GM23248 (cell line): Measurements from ENCODE around the gene WDR76. TPM values are rescaled to one million over a fixed set of nuclear protein-coding genes. Genes with fewer than 3 reads are reported as not detected.
"Not testable (repeated sequence)": the region's sequence is repeated elsewhere in the genome, so short reads cannot be mapped to it uniquely, and the experiment has no call there.

Experiments used
- DNase-seq: peaks from one replicate; pipeline ENCODE4 v3.0.0-alpha.2; 2015
- H2AFZ ChIP-seq: fragments of 200-600 bp; sonication (generic); 2 replicates; pipeline ENCODE4 v1.6.1; 2016; ENCODE audit warnings: antibody characterized with exemption
- H3F3A ChIP-seq: fragments of 200-600 bp; sonication (generic); 2 replicates; pipeline ENCODE4 v1.6.1; 2016; ENCODE audit warnings: mild to moderate bottlenecking, antibody characterized with exemption, mixed run types; ENCODE audit not compliant: insufficient read depth
- H3K27ac ChIP-seq: fragments of 200-600 bp; sonication (generic); 2 replicates; pipeline ENCODE4 v1.5.1; 2016; ENCODE audit warnings: mild to moderate bottlenecking
- H3K27me3 ChIP-seq: fragments of 200-600 bp; sonication (generic); replicated peaks from 2 replicates; pipeline ENCODE4 v1.6.1; 2016; ENCODE audit warnings: mild to moderate bottlenecking; ENCODE audit not compliant: insufficient read depth
- H3K36me3 ChIP-seq: fragments of 200-600 bp; sonication (generic); 2 replicates; pipeline ENCODE4 v1.6.1; 2016; ENCODE audit warnings: low read depth, mild to moderate bottlenecking
- H3K4me1 ChIP-seq: fragments of 200-600 bp; sonication (generic); 2 replicates; pipeline ENCODE4 v1.6.1; 2016; ENCODE audit warnings: mild to moderate bottlenecking; ENCODE audit not compliant: insufficient read depth
- H3K4me2 ChIP-seq: fragments of 200-600 bp; sonication (generic); one replicate; pipeline ENCODE4 v1.6.1; 2016; ENCODE audit warnings: mild to moderate bottlenecking; ENCODE audit not compliant: unreplicated experiment
- H3K4me3 ChIP-seq: fragments of 200-600 bp; sonication (generic); 2 replicates; pipeline ENCODE4 v1.5.1; 2016; ENCODE audit warnings: mild to moderate bottlenecking
- H3K79me2 ChIP-seq: fragments of 200-600 bp; sonication (generic); 2 replicates; pipeline ENCODE4 v1.6.1; 2016; ENCODE audit warnings: mild to moderate bottlenecking; ENCODE audit not compliant: insufficient read depth
- H3K9ac ChIP-seq: fragments of 200-600 bp; sonication (generic); 2 replicates; pipeline ENCODE4 v1.6.1; 2016; ENCODE audit warnings: mild to moderate bottlenecking
- H3K9me2 ChIP-seq: fragments of 200-600 bp; sonication (generic); 2 replicates; pipeline ENCODE4 v1.6.1; 2016; ENCODE audit warnings: mixed run types, mild to moderate bottlenecking, moderate library complexity; ENCODE audit not compliant: insufficient read depth
- H3K9me3 ChIP-seq: fragments of 200-600 bp; sonication (generic); one replicate; pipeline ENCODE4 v1.6.1; 2017; ENCODE audit warnings: low read depth
- H4K20me1 ChIP-seq: fragments of 200-600 bp; sonication (generic); 2 replicates; pipeline ENCODE4 v1.6.0; 2016; ENCODE audit not compliant: insufficient read depth
- EZH2 ChIP-seq: fragments of 200-600 bp; sonication (generic); IDR thresholded peaks from 2 replicates; pipeline ENCODE4 v1.6.1; 2018; ENCODE audit warnings: antibody characterized with exemption, mild to moderate bottlenecking; ENCODE audit not compliant: insufficient read depth, poor library complexity, severe bottlenecking
- EZH2phosphoT487 ChIP-seq: fragments of 200-600 bp; sonication (generic); IDR thresholded peaks from 2 replicates; pipeline ENCODE4 v1.6.1; 2018; ENCODE audit warnings: antibody characterized with exemption, moderate library complexity, mild to moderate bottlenecking, low read depth; ENCODE audit not compliant: insufficient read depth
- WGBS, 2 experiments: methylation state at CpG; one replicate each; pipeline ENCODE4 v1.1.6; 2015 to 2017; ENCODE audit warnings: low lambda C conversion rate in 2 of 2, low coverage in 1 of 2; ENCODE audit errors: missing lambda C conversion rate in 2 of 2; 5-methylcytosine and 5-hydroxymethylcytosine counted together
- in situ Hi-C: fragments of 300-500 bp; cut with MboI; formaldehyde crosslinking; loops from 2 replicates; pipeline ENCODE4 v1.15.0; 2020
- polyA plus RNA-seq: library from polyadenylated mRNA; unstranded; fragments of >200 nt; fragmentation: Nextera tagmentation; extraction: Ambion mirVana; gene quantifications from 2 replicates; pipeline ENCODE4 v1.2.1, GENCODE V29; 2016
- total RNA-seq: library from RNA; depleted of rRNA; stranded (reverse); fragments of >200 nt; shearing (Covaris generic); gene quantifications from 2 replicates; pipeline ENCODE4 v1.2.3, GENCODE V29; 2014

The WDR76 gene
- total and polyA plus RNA-seq, 2 experiments from 2014 or later = 4.1 to 11.3 TPM

DNA sequence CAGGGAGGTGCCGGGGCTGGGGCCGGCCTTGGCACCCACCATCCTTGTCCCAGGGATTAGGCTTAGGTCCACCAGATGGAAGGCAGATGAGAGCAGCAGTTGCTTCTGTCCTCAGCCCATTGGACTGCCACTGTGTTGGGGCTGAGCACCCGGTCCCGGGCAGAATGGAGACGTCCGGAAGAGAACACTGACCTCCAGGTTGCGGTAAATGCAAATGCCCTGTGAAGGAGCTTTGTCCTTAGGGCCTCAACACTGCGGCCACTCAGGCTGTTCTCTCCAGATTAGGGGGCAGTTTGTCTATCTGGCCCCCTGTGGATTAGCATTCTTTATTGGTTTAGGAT is 26.9 kb upstream of the WDR76 start, which contains the start of gene SERINC4:
SERINC4 (minus strand) TSS at position 276 of the 341 bp plus-strand sequence; CDS start at position 42, 234 bp downstream.
- in situ Hi-C loops = no loop called here
- H3K9me2 ChIP-seq = no peaks in the 10 kb centered on the region
- peaks cover 43% of the 10 kb centered on the region for H3K4me1 ChIP-seq
- H2AFZ ChIP-seq = peak within 1 kb of the TSS; percentile 84
- no peak for DNase-seq
- peaks cover 5% of the 10 kb centered on the region; the same call in 1 of the 2 replicates for H4K20me1 ChIP-seq
- peaks cover 70% of the 10 kb centered on the region for H3F3A ChIP-seq
- peaks cover 41% of the 10 kb centered on the region for H3K79me2 ChIP-seq
- WGBS, 2 experiments = 74 to 75% methylated on average over 8 of the region's 8 CpGs
- peak within 1 kb of the TSS; percentile 94 for H3K4me3 ChIP-seq
- peak within 1 kb of the TSS; percentile 93 for H3K9ac ChIP-seq
- H3K27ac ChIP-seq = peak within 1 kb of the TSS; percentile 75
- TF ChIP-seq EZH2 (no peak), EZH2phosphoT487 (no peak)
- H3K36me3 ChIP-seq = peaks cover 29% of the 10 kb centered on the region
- H3K4me2 ChIP-seq = peak within 1 kb of the TSS; percentile 93
- H3K27me3 ChIP-seq = no peaks in the 10 kb centered on the region
- H3K9me3 ChIP-seq = no peaks in the 10 kb centered on the region

DNA sequence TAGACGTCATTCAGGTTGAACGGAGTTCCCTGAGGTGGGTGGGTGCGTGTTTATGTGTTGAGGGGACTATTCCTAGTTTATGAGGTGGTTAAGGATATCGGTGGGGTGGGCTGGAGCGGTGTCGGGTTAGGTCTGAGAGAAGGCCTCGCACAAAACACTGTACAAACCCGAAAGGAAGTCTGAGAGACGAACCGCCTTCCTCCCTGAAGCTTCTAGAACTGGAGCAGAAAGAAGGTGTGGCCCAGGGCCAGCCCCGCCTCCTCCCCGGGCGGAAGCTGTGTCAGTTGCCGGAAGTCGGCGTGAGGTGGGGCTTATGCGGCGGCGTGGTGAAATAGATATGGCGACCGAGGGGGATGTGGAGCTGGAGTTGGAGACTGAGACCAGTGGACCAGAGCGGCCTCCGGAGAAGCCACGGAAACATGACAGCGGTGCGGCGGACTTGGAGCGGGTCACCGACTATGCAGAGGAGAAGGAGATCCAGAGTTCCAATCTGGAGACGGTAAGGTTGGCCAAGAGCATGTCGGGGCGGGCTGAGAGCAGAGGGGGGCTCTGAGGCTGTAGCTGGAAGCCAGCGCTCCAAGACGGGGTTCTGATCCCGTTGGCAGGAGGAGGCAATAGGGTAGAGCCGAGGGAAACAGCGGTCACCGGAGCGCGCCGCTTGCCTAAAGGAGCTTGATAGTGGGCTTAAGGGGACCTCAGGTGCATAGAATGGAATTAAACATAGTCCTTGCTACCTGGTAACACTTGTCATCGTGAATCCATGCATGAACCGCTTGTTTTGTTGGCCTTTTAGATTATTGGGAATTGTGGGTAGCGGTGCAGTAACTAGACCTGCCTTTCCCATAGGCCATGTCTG is 26.3 kb upstream of the WDR76 start, which contains the start of gene HYPK:
HYPK (plus strand) TSS at position 314 of the 856 bp plus-strand sequence; CDS start at position 338, 24 bp downstream.
- Histone ChIP-seq H3K36me3 (peaks cover 27% of the 10 kb centered on the region), H3K4me1 (peaks cover 37% of the 10 kb centered on the region), H3K4me2 (peak within 1 kb of the TSS; percentile 93), H3F3A (peaks cover 68% of the 10 kb centered on the region), H4K20me1 (peaks cover 2% of the 10 kb centered on the region; the same call in 1 of the 2 replicates), H3K79me2 (peaks cover 35% of the 10 kb centered on the region), H3K27me3 (no peaks in the 10 kb centered on the region), H3K27ac (peak within 1 kb of the TSS; percentile 75), H3K9me2 (no peaks in the 10 kb centered on the region), H3K9ac (peak within 1 kb of the TSS; percentile 93), H3K4me3 (peak within 1 kb of the TSS; percentile 94), H3K9me3 (no peaks in the 10 kb centered on the region), H2AFZ (peak within 1 kb of the TSS; percentile 84)
- peak; percentile 95 for DNase-seq
- in situ Hi-C loops = no loop called here
- 8% methylated on average over 42 to 44 of the region's 44 CpGs for WGBS, 2 experiments
- TF ChIP-seq EZH2phosphoT487 = no peak
- TF ChIP-seq EZH2 = no peak

DNA sequence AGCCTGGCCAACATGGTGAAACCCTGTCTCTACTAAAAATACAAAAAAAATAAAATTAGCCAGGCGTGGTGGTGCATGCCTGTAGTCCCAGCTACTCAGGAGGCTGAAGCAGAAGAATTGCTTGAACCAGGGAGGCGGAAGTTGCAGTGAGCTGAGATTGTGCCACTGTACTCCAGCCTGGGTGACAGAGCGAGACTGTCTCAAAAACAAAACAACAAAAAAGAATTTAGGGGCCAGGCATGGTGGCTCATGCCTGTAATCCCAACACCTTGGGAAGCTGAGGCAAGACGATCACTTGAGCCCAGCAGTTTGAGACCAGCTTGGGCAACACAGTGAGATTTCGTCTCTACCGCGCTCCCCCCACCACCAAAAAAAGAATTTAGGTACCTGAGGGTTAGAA is 24.1 kb upstream of the WDR76 start:
- H3K4me2 ChIP-seq, H3K9me2 ChIP-seq, H3K27me3 ChIP-seq, H4K20me1 ChIP-seq, H3K9me3 ChIP-seq, DNase-seq, H3K4me3 ChIP-seq, H3K9ac ChIP-seq, in situ Hi-C loops, H2AFZ ChIP-seq, H3K27ac ChIP-seq: not testable (repeated sequence)
- peaks cover 18% of the 10 kb centered on the region for H3K4me1 ChIP-seq
- WGBS, 2 experiments = 97 to 100% methylated on average over 7 of the region's 7 CpGs
- peaks cover 58% of the 10 kb centered on the region for H3F3A ChIP-seq
- peaks cover 30% of the 10 kb centered on the region for H3K79me2 ChIP-seq
- peaks cover 31% of the 10 kb centered on the region for H3K36me3 ChIP-seq

DNA sequence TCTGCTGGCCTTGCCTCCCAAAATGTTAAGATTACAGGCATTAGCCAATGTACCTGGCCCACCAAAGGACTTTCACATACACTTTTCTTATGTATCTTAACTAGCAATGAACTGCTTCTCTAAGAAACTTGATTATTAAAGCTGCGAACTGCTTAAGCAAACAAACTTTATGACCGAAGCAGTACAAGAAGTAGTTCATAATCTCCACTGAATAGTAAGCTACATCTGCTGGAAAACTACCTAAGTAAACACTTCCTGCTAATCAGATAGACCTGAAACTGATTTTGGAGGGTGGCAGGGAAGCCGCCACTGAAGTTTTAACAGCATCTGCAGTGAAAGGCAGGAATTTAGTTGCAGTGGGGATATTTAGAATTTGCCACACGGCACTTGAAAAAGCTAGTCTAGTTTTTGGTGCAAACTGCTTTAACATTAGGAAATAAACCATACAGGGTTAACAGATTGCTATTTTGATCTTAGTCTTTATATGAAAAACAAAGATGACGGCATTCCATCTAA is 18.3 kb upstream of the WDR76 start:
- Histone ChIP-seq H4K20me1 (no peaks in the 10 kb centered on the region), H3K27ac (no peak overlapping the region), H2AFZ (no peak overlapping the region), H3K36me3 (peaks cover 71% of the 10 kb centered on the region), H3K4me1 (no peaks in the 10 kb centered on the region), H3K9me2 (no peaks in the 10 kb centered on the region), H3K27me3 (no peaks in the 10 kb centered on the region), H3K4me3 (no peak overlapping the region), H3K4me2 (no peak overlapping the region), H3K9ac (no peak overlapping the region), H3K9me3 (no peaks in the 10 kb centered on the region), H3K79me2 (0 out of 2 replicates have a peak, but pooled peaks cover under 1% of the 10 kb centered on the region), H3F3A (peaks cover 34% of the 10 kb centered on the region)
- no peak for TF ChIP-seq EZH2phosphoT487
- TF ChIP-seq EZH2 = no peak
- 97 to 98% methylated on average over 5 of the region's 5 CpGs for WGBS, 2 experiments
- no peak for DNase-seq
- in situ Hi-C loops = no loop called here
